ENCODE results near the gene APBB1IP. TPM values are rescaled to one million over a fixed set of nuclear protein-coding genes. Genes with fewer than 3 reads are reported as not detected.
A peak's percentile ranks its signal among the peaks of the same experiment; 100 is the strongest.
"Not testable (repeated sequence)": the region's sequence is repeated elsewhere in the genome, so short reads cannot be mapped to it uniquely, and the experiment has no call there.

The APBB1IP gene
- total RNA-seq, 6 experiments from 2014 or later: 30.7 to 37.6 (median 35.5) TPM

GRCh38 chr10:26606389-26606877, 168.3 kb downstream of the APBB1IP start:
- not testable (repeated sequence) for H3K27ac Mint-ChIP-seq; H3K9me3 Mint-ChIP-seq; H3K36me3 Mint-ChIP-seq (ENCODE audit: low read depth); H3K4me1 Mint-ChIP-seq (ENCODE audit: low read depth); H3K4me3 Mint-ChIP-seq; H3K27me3 Mint-ChIP-seq (ENCODE audit: insufficient read depth)
- DNase-seq: peak; percentile 11
- peak; percentile 85 for TF ChIP-seq CTCF (IDR thresholded peaks at IDR 0.05)

- H3K36me3 Mint-ChIP-seq (ENCODE audit: low read depth): no peaks in the 10 kb centered on the region
- H3K9me3 Mint-ChIP-seq: no peaks in the 10 kb centered on the region
- H3K4me3 Mint-ChIP-seq: no peak overlapping the region
- H3K27ac Mint-ChIP-seq: no peak overlapping the region
- no peaks in the 10 kb centered on the region for H3K4me1 Mint-ChIP-seq (ENCODE audit: low read depth)
- no peak for DNase-seq
- TF ChIP-seq CTCF (IDR thresholded peaks at IDR 0.05): no peak
- peaks cover 9% of the 10 kb centered on the region for H3K27me3 Mint-ChIP-seq (ENCODE audit: insufficient read depth)
Observed at GRCh38 chr10:26612151-26612915, 174.2 kb downstream of the APBB1IP start.

Other genes starting within 250 kb of the APBB1IP start
- not detected for gene GAD2, start 221.6 kb upstream of the APBB1IP start, total RNA-seq (2021; fragmentation: NEBNext Ultra II Directional; extraction: Animal tissue kit (Norgen Biotek cat#: 25700))